BLaER1 (cell line): ENCODE measurements around the gene FBF1.
"Not testable (repeated sequence)": the region's sequence is repeated elsewhere in the genome, so short reads cannot be mapped to it uniquely, and the experiment has no call there.

Source experiments
- H3K27ac ChIP-seq: shearing (Covaris generic); formaldehyde crosslinking; 2 replicates; pipeline ENCODE4 v1.8.1; 2022
- H3K27me3 ChIP-seq: shearing (Covaris generic); formaldehyde crosslinking; 2 replicates; pipeline ENCODE4 v1.8.1; 2022
- H3K36me3 ChIP-seq: shearing (Covaris generic); formaldehyde crosslinking; 2 replicates; pipeline ENCODE4 v1.8.1; 2022
- H3K4me1 ChIP-seq: shearing (Covaris generic); formaldehyde crosslinking; 2 replicates; pipeline ENCODE4 v1.8.1; 2022
- H3K4me2 ChIP-seq: shearing (Covaris generic); formaldehyde crosslinking; 2 replicates; pipeline ENCODE4 v1.8.1; 2022
- H3K4me3 ChIP-seq: shearing (Covaris generic); formaldehyde crosslinking; 2 replicates; pipeline ENCODE4 v1.8.1; 2022
- H3K9ac ChIP-seq: shearing (Covaris generic); formaldehyde crosslinking; 2 replicates; pipeline ENCODE4 v1.8.1; 2022
- H3K9me3 ChIP-seq: shearing (Covaris generic); formaldehyde crosslinking; 2 replicates; pipeline ENCODE4 v1.8.1; 2022
- H4K20me1 ChIP-seq: shearing (Covaris generic); formaldehyde crosslinking; 2 replicates; pipeline ENCODE4 v1.8.1; 2022
- Cebpa-rat ChIP-seq: shearing (Covaris generic); IDR thresholded peaks from 2 replicates; pipeline ENCODE4 v1.8.1; 2022

Gene FBF1

GRCh38 chr17:75891605-75892555, 49.0 kb downstream of the FBF1 start:
- peaks cover 46% of the 10 kb centered on the region for H3K36me3 ChIP-seq

GRCh38 chr17:75891022-75891604, 49.7 kb downstream of the FBF1 start:
- H3K4me1 ChIP-seq, result peaks cover 40% of the 10 kb centered on the region
- H3K9me3 ChIP-seq, result no peaks in the 10 kb centered on the region
- no peak for TF ChIP-seq Cebpa-rat
- H3K36me3 ChIP-seq, result peaks cover 46% of the 10 kb centered on the region
- H3K27me3 ChIP-seq, result no peaks in the 10 kb centered on the region
- H3K27ac ChIP-seq, result no peak overlapping the region
- no peak overlapping the region for H3K4me3 ChIP-seq
- H4K20me1 ChIP-seq, result peaks cover 50% of the 10 kb centered on the region
- no peak overlapping the region for H3K4me2 ChIP-seq
- H3K9ac ChIP-seq, result no peak overlapping the region

More at GRCh38 chr17:75891605-75892555, 49.0 kb downstream of the FBF1 start:
- no peaks in the 10 kb centered on the region for H3K27me3 ChIP-seq
- H3K4me1 ChIP-seq, result peaks cover 37% of the 10 kb centered on the region
- H3K9ac ChIP-seq, result no peak overlapping the region
- H3K27ac ChIP-seq, result no peak overlapping the region
- TF ChIP-seq Cebpa-rat, result no peak
- no peaks in the 10 kb centered on the region for H3K9me3 ChIP-seq
- H4K20me1 ChIP-seq, result peaks cover 50% of the 10 kb centered on the region
- H3K4me2 ChIP-seq, result no peak overlapping the region
- no peak overlapping the region for H3K4me3 ChIP-seq

- Histone ChIP-seq H3K27ac (no peak overlapping the region), H4K20me1 (peaks cover 43% of the 10 kb centered on the region), H3K9me3 (no peaks in the 10 kb centered on the region), H3K4me2 (no peak overlapping the region), H3K36me3 (peaks cover 46% of the 10 kb centered on the region), H3K27me3 (no peaks in the 10 kb centered on the region), H3K4me1 (peaks cover 32% of the 10 kb centered on the region), H3K4me3 (no peak overlapping the region), H3K9ac (no peak overlapping the region)
- TF ChIP-seq Cebpa-rat, result no peak
Observed at GRCh38 chr17:75889454-75889853, 51.4 kb downstream of the FBF1 start.

- TF ChIP-seq Cebpa-rat, result no peak
- H3K27ac ChIP-seq, result no peak overlapping the region
- no peaks in the 10 kb centered on the region for H3K27me3 ChIP-seq
- no peaks in the 10 kb centered on the region for H3K9me3 ChIP-seq
- H3K4me2 ChIP-seq, result no peak overlapping the region
- peaks cover 23% of the 10 kb centered on the region for H3K4me1 ChIP-seq
- no peak overlapping the region for H3K9ac ChIP-seq
- peaks cover 33% of the 10 kb centered on the region for H4K20me1 ChIP-seq
- no peak overlapping the region for H3K4me3 ChIP-seq
- H3K36me3 ChIP-seq, result peaks cover 46% of the 10 kb centered on the region
Observed at GRCh38 chr17:75888484-75888883, 52.4 kb downstream of the FBF1 start.

GRCh38 chr17:75885860-75886259, 55.0 kb downstream of the FBF1 start:
- not testable (repeated sequence) for H3K27me3 ChIP-seq, H3K27ac ChIP-seq, H3K4me3 ChIP-seq, H4K20me1 ChIP-seq, H3K4me2 ChIP-seq, H3K9ac ChIP-seq, H3K9me3 ChIP-seq
- peaks cover 23% of the 10 kb centered on the region for H3K36me3 ChIP-seq
- H3K4me1 ChIP-seq, result peaks cover 38% of the 10 kb centered on the region

GRCh38 chr17:75885431-75885830, 55.4 kb downstream of the FBF1 start:
- Histone ChIP-seq H3K27me3 (peaks cover 5% of the 10 kb centered on the region), H3K27ac (no peak overlapping the region), H3K36me3 (peaks cover 19% of the 10 kb centered on the region), H3K9ac (no peak overlapping the region), H3K4me1 (peaks cover 43% of the 10 kb centered on the region), H3K9me3 (no peaks in the 10 kb centered on the region), H3K4me3 (no peak overlapping the region), H4K20me1 (peaks cover 3% of the 10 kb centered on the region; the same call in 1 of the 2 replicates), H3K4me2 (no peak overlapping the region; the same call in 1 of the 2 replicates)
- no peak for TF ChIP-seq Cebpa-rat

- peak overlapping the region; percentile 78 for H3K4me2 ChIP-seq
- peaks cover 66% of the 10 kb centered on the region for H3K4me1 ChIP-seq
- peaks cover 40% of the 10 kb centered on the region for H3K27me3 ChIP-seq
- H4K20me1 ChIP-seq, result no peaks in the 10 kb centered on the region; the same call in 1 of the 2 replicates
- H3K9me3 ChIP-seq, result no peaks in the 10 kb centered on the region
- TF ChIP-seq Cebpa-rat, result peak; percentile 94
- H3K27ac ChIP-seq, result peak overlapping the region; percentile 47; the same call in 1 of the 2 replicates
- H3K36me3 ChIP-seq, result no peaks in the 10 kb centered on the region
- no peak overlapping the region for H3K9ac ChIP-seq
- H3K4me3 ChIP-seq, result no peak overlapping the region
Observed at GRCh38 chr17:75881678-75882454, 59.0 kb downstream of the FBF1 start.

- Histone ChIP-seq H3K4me3 (no peak overlapping the region), H3K27ac (no peak overlapping the region), H3K27me3 (peaks cover 52% of the 10 kb centered on the region), H3K36me3 (no peaks in the 10 kb centered on the region), H4K20me1 (no peaks in the 10 kb centered on the region; the same call in 1 of the 2 replicates), H3K9ac (no peak overlapping the region), H3K4me1 (peaks cover 73% of the 10 kb centered on the region), H3K4me2 (peak overlapping the region; percentile 78; the same call in 1 of the 2 replicates), H3K9me3 (no peaks in the 10 kb centered on the region)
- TF ChIP-seq Cebpa-rat, result no peak
Observed at GRCh38 chr17:75880266-75880665, 60.6 kb downstream of the FBF1 start.

GRCh38 chr17:75878174-75878998, 62.5 kb downstream of the FBF1 start, which contains the start of gene TRIM47:
Gene TRIM47, minus strand, starts transcription at chr17:75878581. Its CDS starts 33 bp downstream, at chr17:75878548.
- Histone ChIP-seq H3K27ac (peak within 1 kb of the TSS; percentile 28), H4K20me1 (no peaks in the 10 kb centered on the region; the same call in 1 of the 2 replicates), H3K9me3 (no peaks in the 10 kb centered on the region), H3K36me3 (no peaks in the 10 kb centered on the region), H3K4me1 (peaks cover 84% of the 10 kb centered on the region), H3K27me3 (peaks cover 52% of the 10 kb centered on the region), H3K4me2 (peak within 1 kb of the TSS; percentile 93), H3K9ac (peak within 1 kb of the TSS; percentile 49), H3K4me3 (peak within 1 kb of the TSS; percentile 63)
- TF ChIP-seq Cebpa-rat, result no peak
